ENCODE measurements around the gene EHMT1.

- TF ChIP-seq POLR2A (IDR thresholded peaks at IDR 0.05; ENCODE audit: control extremely low read depth in 1 of 2, low read depth in 2 of 2, low read length in 2 of 2) (no peak), CTCF (IDR thresholded peaks at IDR 0.05; ENCODE audit: control extremely low read depth in 1 of 3, insufficient read depth in 1 of 3, low read depth in 1 of 3, low read length in 3 of 3) (no peak), CBX5 (IDR thresholded peaks at IDR 0.05; ENCODE audit: low read depth, low read length) (no peak), TAF7 (optimal IDR thresholded peaks at IDR 0.05; ENCODE audit: borderline replicate concordance, low read depth, low read length) (no peak), CHD2 (IDR thresholded peaks at IDR 0.05; ENCODE audit: low read length) (no peak), ZNF274 (IDR thresholded peaks at IDR 0.05; ENCODE audit: borderline replicate concordance, extremely low read depth, low read length) (no peak), POLR2AphosphoS5 (IDR thresholded peaks at IDR 0.05; ENCODE audit: low read depth, low read length) (no peak)
Observed at GRCh38 chr9:137807721-137808703, 189.2 kb downstream of the EHMT1 start.

Measured in H1 (cell line).